Sigmoid colon (tissue), 7 donors: ENCODE results near the gene NPS. TPM values are rescaled to one million over a fixed set of nuclear protein-coding genes. Genes with fewer than 3 reads are reported as not detected.

Experiments
- DNase-seq: peaks from one replicate; pipeline ENCODE4 v3.0.0-alpha.2; 2019
- H3K27ac ChIP-seq, 4 donors: fragments of 200-600 bp; sonication (generic); one replicate each; pipeline ENCODE4 v1.5.1; 2016 to 2019; ENCODE audit warnings: mild to moderate bottlenecking in 1 of 4
- H3K27me3 ChIP-seq, 3 donors: fragments of 200-600 bp; sonication (generic); one replicate each; pipeline ENCODE4 v1.5.1; 2019; ENCODE audit warnings: mild to moderate bottlenecking in 1 of 3
- H3K36me3 ChIP-seq, 4 donors: fragments of 200-600 bp; sonication (generic); one replicate each; pipeline ENCODE4 v1.5.1; 2016 to 2019
- H3K4me1 ChIP-seq, 4 donors: fragments of 200-600 bp; sonication (generic); one replicate each; pipeline ENCODE4 v1.5.1; 2017 to 2019
- H3K4me3 ChIP-seq, 4 donors: fragments of 200-600 bp; sonication (generic); one replicate each; pipeline ENCODE4 v1.5.1; 2017 to 2019; ENCODE audit warnings: mild to moderate bottlenecking in 2 of 4, moderate library complexity in 1 of 4
- H3K9me3 ChIP-seq, 4 donors: fragments of 200-600 bp in 3 of 4; sonication (generic) in 3 of 4; one replicate each; pipeline versions ENCODE4 v1.5.1 to v1.6.1; 2013 to 2019
- CTCF ChIP-seq, 4 experiments: fragments of 450-650 bp in 3 of 4; fragments of 200-600 bp in 1 of 4; IDR thresholded peaks; one replicate each; pipeline ENCODE4 v1.5.1; 2016 to 2019; ENCODE audit warnings: antibody characterized with exemption in 4 of 4, mild to moderate bottlenecking in 3 of 4, moderate library complexity in 2 of 4
- EP300 ChIP-seq, 4 donors: sonication (generic); formaldehyde crosslinking; IDR thresholded peaks; one replicate each; pipeline ENCODE4 v1.6.1; 2017; ENCODE audit warnings: antibody characterized with exemption in 4 of 4
- POLR2A ChIP-seq, 2 donors: fragments of 450-650 bp; IDR thresholded peaks; one replicate each; pipeline ENCODE4 v1.6.1; 2016; ENCODE audit warnings: antibody characterized with exemption in 2 of 2, mild to moderate bottlenecking in 2 of 2, moderate library complexity in 2 of 2
- POLR2AphosphoS5 ChIP-seq, 4 donors: sonication (generic); formaldehyde crosslinking; IDR thresholded peaks; one replicate each; pipeline ENCODE4 v1.6.1; 2017; ENCODE audit warnings: antibody characterized with exemption in 4 of 4
- WGBS, 2 donors: extraction: QIAGEN DNeasy Blood & Tissue Kit; methylation state at CpG; one replicate each; pipeline ENCODE4 v1.1.7; 2013; 5-methylcytosine and 5-hydroxymethylcytosine counted together
- intact Hi-C: fragments of 100-400 bp; cut with DNase I; formaldehyde crosslinking; loops from one replicate; pipeline ENCODE4 v1.15.1; 2023
- polyA plus RNA-seq, 3 donors: library from polyadenylated mRNA; stranded (reverse); fragments of 200-250 nt; gene quantifications; one replicate each; pipeline ENCODE4 v1.2.3, GENCODE V29; 2013
- total RNA-seq, 4 donors: library from RNA; depleted of rRNA; stranded (reverse); fragments of >200 nt; gene quantifications; one replicate each; pipeline ENCODE4 v1.1.0, GENCODE V29; 2016
- donor health status: healthy with polysubstance abuse.
- donor health status: Bipolar disorder and iron deficiency.
- donor health status: healthy.

Gene NPS
- total and polyA plus RNA-seq, 7 donors: not detected

DNA sequence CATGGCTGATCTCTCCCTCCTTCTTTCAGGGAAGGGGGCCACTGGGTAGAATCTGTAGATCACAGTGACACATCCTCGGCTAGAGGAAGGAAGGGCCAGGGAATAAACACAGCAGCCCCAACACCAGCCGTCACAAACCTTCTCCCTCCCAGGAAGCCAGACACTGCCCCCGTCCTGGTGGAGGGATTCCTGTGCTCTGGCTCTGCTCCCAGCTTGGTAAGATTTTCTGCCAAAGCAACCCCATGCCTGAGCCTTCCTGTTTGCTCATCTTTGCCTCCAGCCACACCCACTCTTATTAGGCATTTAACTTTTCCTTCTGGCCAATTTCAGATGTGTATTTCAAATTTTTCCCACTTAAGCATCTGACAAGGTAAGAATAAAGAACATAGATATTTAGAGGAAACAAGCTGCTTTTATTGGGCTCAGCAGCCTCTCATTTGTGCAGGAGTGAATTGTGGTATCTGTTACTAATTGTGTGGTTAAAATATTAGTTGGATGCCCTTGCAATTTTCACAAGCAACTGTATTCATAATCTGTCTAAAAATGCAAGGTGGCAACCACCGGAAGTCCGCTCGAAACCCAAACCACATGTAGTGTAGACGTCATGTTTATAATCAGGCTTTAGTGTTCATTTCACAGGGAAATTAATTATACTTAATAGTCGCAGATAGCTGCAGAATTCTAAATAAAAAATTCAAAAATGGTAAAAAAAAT is 13.2 kb upstream of the NPS start:
- no peak overlapping the region for H3K27ac ChIP-seq

DNA sequence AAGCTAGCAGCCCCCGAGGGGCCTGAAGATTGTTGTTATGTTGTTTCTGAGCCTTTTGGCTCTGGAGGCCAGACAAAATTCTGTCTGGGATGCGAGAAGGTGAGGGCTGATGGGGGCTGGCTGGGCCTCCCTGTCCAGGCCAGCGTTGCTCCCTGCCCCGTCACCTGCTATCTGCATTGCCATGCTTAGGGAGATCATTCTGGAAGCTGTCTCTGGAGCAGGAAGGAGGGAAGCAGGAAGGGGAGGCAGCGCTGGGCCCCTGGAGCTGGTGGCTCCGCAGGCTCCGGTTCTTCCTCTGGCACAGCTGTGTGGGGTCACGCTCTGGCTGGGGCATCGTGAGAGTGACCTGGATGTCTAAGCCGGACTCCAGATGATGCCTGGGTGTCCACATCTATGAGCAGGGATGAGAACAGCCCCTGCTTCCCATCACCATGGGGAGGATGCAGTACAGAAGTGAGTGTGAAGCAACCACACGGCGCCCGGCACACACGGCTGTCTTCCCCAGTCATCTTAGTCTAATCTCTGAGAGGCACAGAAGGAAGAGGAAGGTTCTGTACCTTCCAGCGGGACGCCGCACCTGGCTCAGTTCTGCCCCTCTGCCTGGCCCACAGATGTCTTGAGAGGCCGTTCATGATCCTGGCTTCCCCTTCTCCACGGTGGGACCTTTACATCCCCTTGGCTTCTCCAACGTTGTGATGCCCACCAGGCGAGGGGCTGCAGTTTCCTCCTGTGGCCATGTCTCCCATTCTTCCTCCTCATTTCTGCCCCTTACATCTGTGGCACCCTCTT is 11.9 kb upstream of the NPS start:
- H3K4me3 ChIP-seq: no peak overlapping the region
- no peaks in the 10 kb centered on the region for H3K9me3 ChIP-seq
- DNase-seq: no peak
- no peaks in the 10 kb centered on the region for H3K4me1 ChIP-seq
- 81 to 87% methylated on average over 21 of the region's 21 CpGs for WGBS, 2 donors
- H3K36me3 ChIP-seq: no peaks in the 10 kb centered on the region
- no peaks in the 10 kb centered on the region for H3K27me3 ChIP-seq
- intact Hi-C loops: no loop called here
- no peak for TF ChIP-seq CTCF (IDR thresholded peaks at IDR 0.05)
- no peak for TF ChIP-seq POLR2AphosphoS5 (IDR thresholded peaks at IDR 0.05)
- TF ChIP-seq EP300 (IDR thresholded peaks at IDR 0.05): no peak
- TF ChIP-seq POLR2A (IDR thresholded peaks at IDR 0.05): no peak
- no peak overlapping the region for H3K27ac ChIP-seq

More for the DNA sequence above, 13.2 kb upstream of the NPS start:
- no peaks in the 10 kb centered on the region for H3K27me3 ChIP-seq
- no peak overlapping the region for H3K4me3 ChIP-seq
- no peaks in the 10 kb centered on the region for H3K36me3 ChIP-seq
- WGBS, 2 donors: 62 to 67% methylated on average over 8 of the region's 8 CpGs
- no peaks in the 10 kb centered on the region for H3K9me3 ChIP-seq
- intact Hi-C loops: no loop called here
- no peaks in the 10 kb centered on the region for H3K4me1 ChIP-seq
- DNase-seq: no peak
- TF ChIP-seq CTCF (IDR thresholded peaks at IDR 0.05): no peak
- TF ChIP-seq EP300 (IDR thresholded peaks at IDR 0.05): no peak
- TF ChIP-seq POLR2A (IDR thresholded peaks at IDR 0.05): no peak
- TF ChIP-seq POLR2AphosphoS5 (IDR thresholded peaks at IDR 0.05): no peak

GRCh38 chr10:127537924-127538323 is 11.2 kb upstream of the NPS start:
- DNase-seq: no peak
- intact Hi-C loops: no loop called here
- 79 to 80% methylated on average over 8 of the region's 8 CpGs for WGBS, 2 donors

DNA sequence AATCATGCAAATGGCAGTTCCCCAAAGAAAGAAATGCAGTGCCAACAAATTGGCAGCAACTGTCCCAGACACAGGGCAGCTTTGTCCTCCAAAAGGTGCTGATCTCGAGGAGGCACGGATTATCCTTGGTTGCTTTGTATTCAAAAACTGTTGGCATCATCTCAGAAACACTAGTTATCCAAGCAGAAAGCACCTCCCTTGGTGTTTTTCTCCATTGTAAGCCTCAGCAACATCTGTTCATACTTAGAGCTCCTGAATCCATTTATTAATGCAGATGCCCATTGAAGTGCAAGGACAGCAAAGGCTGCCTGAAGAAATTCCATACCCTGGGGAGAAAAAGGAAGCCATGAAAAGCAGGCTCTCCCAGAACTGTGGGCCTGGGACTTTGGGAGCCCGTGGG is 1.1 kb upstream of the NPS start:
- no peak for TF ChIP-seq EP300 (IDR thresholded peaks at IDR 0.05)
- TF ChIP-seq POLR2A (IDR thresholded peaks at IDR 0.05): no peak
- no peak for TF ChIP-seq CTCF (IDR thresholded peaks at IDR 0.05)
- no peak for TF ChIP-seq POLR2AphosphoS5 (IDR thresholded peaks at IDR 0.05)
- intact Hi-C loops: no loop called here
- Histone ChIP-seq H3K4me1 (no peaks in the 10 kb centered on the region), H3K36me3 (no peaks in the 10 kb centered on the region), H3K4me3 (no peak overlapping the region), H3K27ac (no peak overlapping the region), H3K9me3 (peaks cover 0 to 2% (median 0%) of the 10 kb centered on the region in 4 donors), H3K27me3 (peaks cover 0 to 3% (median 0%) of the 10 kb centered on the region in 3 donors)
- 74 to 79% methylated on average over 3 of the region's 3 CpGs for WGBS, 2 donors
- no peak for DNase-seq

More at GRCh38 chr10:127537924-127538323, 11.2 kb upstream of the NPS start:
- Histone ChIP-seq H3K4me1 (no peaks in the 10 kb centered on the region), H3K4me3 (no peak overlapping the region), H3K9me3 (no peaks in the 10 kb centered on the region), H3K27ac (no peak overlapping the region), H3K36me3 (no peaks in the 10 kb centered on the region), H3K27me3 (no peaks in the 10 kb centered on the region)
- TF ChIP-seq EP300 (IDR thresholded peaks at IDR 0.05): no peak

DNA sequence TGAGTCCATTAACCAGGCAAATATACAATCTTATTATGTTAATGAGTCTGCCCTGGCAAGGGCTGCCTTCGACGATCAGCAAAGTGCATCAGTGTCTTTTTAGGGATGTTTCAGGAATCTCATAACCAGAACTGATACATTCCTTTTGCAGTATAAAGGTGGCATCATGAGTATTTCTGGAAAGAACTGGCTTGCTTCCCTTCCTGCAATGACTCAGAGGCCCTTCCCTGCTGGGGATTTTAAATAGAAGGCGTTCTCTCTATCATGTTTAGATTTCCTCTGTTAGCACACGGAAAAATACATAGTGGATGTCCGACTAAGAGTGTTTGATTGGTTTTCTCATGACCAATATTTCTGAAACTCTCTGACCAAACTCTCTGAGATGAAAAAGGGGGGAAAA is 1.8 kb downstream of the NPS start:
- no peaks in the 10 kb centered on the region for H3K36me3 ChIP-seq
- no peak for DNase-seq
- H3K9me3 ChIP-seq: no peaks in the 10 kb centered on the region
- intact Hi-C loops: no loop called here
- 63 to 71% methylated on average over 5 of the region's 5 CpGs for WGBS, 2 donors
- no peaks in the 10 kb centered on the region for H3K4me1 ChIP-seq
- TF ChIP-seq POLR2A (IDR thresholded peaks at IDR 0.05) (no peak), EP300 (IDR thresholded peaks at IDR 0.05) (no peak), POLR2AphosphoS5 (IDR thresholded peaks at IDR 0.05) (no peak), CTCF (IDR thresholded peaks at IDR 0.05) (no peak)
- peaks cover 0 to 3% (median 0%) of the 10 kb centered on the region in 3 donors for H3K27me3 ChIP-seq
- H3K4me3 ChIP-seq: no peak overlapping the region
- H3K27ac ChIP-seq: no peak overlapping the region
